RCC 7860 (cell line): ENCODE data around the gene ABCA10.
"Not testable (repeated sequence)": the region's sequence is repeated elsewhere in the genome, so short reads cannot be mapped to it uniquely, and the experiment has no call there.

Source experiments
- DNase-seq: peaks from one replicate; pipeline ENCODE4 v3.0.0-alpha.2; 2015; ENCODE audit warnings: low spot score
- FAIRE-seq: peaks from 2 replicates; lab custom pipeline; 2012; peaks lifted over from hg19 to GRCh38; lab: Jason Lieb, UNC

The ABCA10 gene

GRCh38 chr17:69168642-69169041 lies 60.0 kb downstream of the ABCA10 start:
- DNase-seq, FAIRE-seq: not testable (repeated sequence)

- no peak for DNase-seq
- no peak for FAIRE-seq
Measured at GRCh38 chr17:69166957-69167356, 61.7 kb downstream of the ABCA10 start.

- no peak for DNase-seq
- FAIRE-seq, result no peak
Measured at GRCh38 chr17:69164206-69164605, 64.4 kb downstream of the ABCA10 start.

GRCh38 chr17:69159418-69159817 lies 69.2 kb downstream of the ABCA10 start:
- DNase-seq (no peak), FAIRE-seq (no peak)

GRCh38 chr17:69154267-69154666 lies 74.4 kb downstream of the ABCA10 start:
- FAIRE-seq (no peak), DNase-seq (no peak)

- DNase-seq (no peak), FAIRE-seq (no peak)
Measured at GRCh38 chr17:69150333-69150732, 78.3 kb downstream of the ABCA10 start.

GRCh38 chr17:69147460-69147859 lies 81.2 kb downstream of the ABCA10 start:
- DNase-seq, result no peak
- FAIRE-seq, result no peak

- DNase-seq, result no peak
- FAIRE-seq, result no peak
Measured at GRCh38 chr17:69144331-69145255, 84.0 kb downstream of the ABCA10 start.

- no peak for FAIRE-seq
Measured at GRCh38 chr17:69143683-69144231, 84.9 kb downstream of the ABCA10 start.

GRCh38 chr17:69143151-69143550 lies 85.5 kb downstream of the ABCA10 start:
- FAIRE-seq (no peak), DNase-seq (no peak)

More at GRCh38 chr17:69143683-69144231, 84.9 kb downstream of the ABCA10 start:
- no peak for DNase-seq

GRCh38 chr17:69142175-69142802 lies 86.3 kb downstream of the ABCA10 start:
- no peak for FAIRE-seq
- DNase-seq, result no peak

- FAIRE-seq, result no peak
- no peak for DNase-seq
Measured at GRCh38 chr17:69141431-69142174, 87.0 kb downstream of the ABCA10 start, which contains the start of gene ABCA6. TSS of gene ABCA6 (minus strand) at chr17:69141895. CDS start at chr17:69140703, 1,192 bp downstream.

- no peak for DNase-seq
- no peak for FAIRE-seq
Measured at GRCh38 chr17:69134112-69134511, 94.5 kb downstream of the ABCA10 start.

GRCh38 chr17:69130627-69131296 lies 97.9 kb downstream of the ABCA10 start:
- DNase-seq (no peak), FAIRE-seq (no peak)

- no peak for DNase-seq
- no peak for FAIRE-seq
Measured at GRCh38 chr17:69123626-69124025, 105.0 kb downstream of the ABCA10 start.

- FAIRE-seq (no peak), DNase-seq (no peak)
Measured at GRCh38 chr17:69122065-69122464, 106.6 kb downstream of the ABCA10 start.

- FAIRE-seq (no peak), DNase-seq (no peak)
Measured at GRCh38 chr17:69117855-69118784, 110.5 kb downstream of the ABCA10 start.

GRCh38 chr17:69111794-69112193 lies 116.8 kb downstream of the ABCA10 start:
- DNase-seq (no peak), FAIRE-seq (no peak)
